Keratinocyte (primary cell): ENCODE results near the gene AIG1. TPM values are rescaled to one million over a fixed set of nuclear protein-coding genes. Genes with fewer than 3 reads are reported as not detected.

Source experiments
- DNase-seq: peaks from one replicate; pipeline ENCODE4 v3.0.0-alpha.2; 2011; ENCODE audit warnings: low read depth, missing footprints, low spot score
- FAIRE-seq: peaks from 2 replicates; lab custom pipeline; 2011; peaks lifted over from hg19 to GRCh38; lab: Jason Lieb, UNC
- H2AFZ ChIP-seq: 2 replicates; pipeline ENCODE4 v1.6.0; 2012; ENCODE audit warnings: low read length, control low read depth, inconsistent platforms; ENCODE audit not compliant: control insufficient read depth
- H3K27ac ChIP-seq: 2 replicates; pipeline ENCODE4 v1.5.1; 2011; ENCODE audit warnings: low read length; ENCODE audit not compliant: control insufficient read depth, insufficient read depth
- H3K27me3 ChIP-seq: 3 replicates; pipeline ENCODE4 v1.6.0; 2011; ENCODE audit warnings: low read length; ENCODE audit not compliant: control insufficient read depth, insufficient read depth; ENCODE audit errors: extremely low read depth
- H3K36me3 ChIP-seq, 2 experiments: 2 replicates in 1 of 2; 3 replicates in 1 of 2; pipeline ENCODE4 v1.5.1; 2011; ENCODE audit warnings: low read length in 2 of 2, mild to moderate bottlenecking in 1 of 2; ENCODE audit not compliant: control insufficient read depth in 2 of 2, insufficient read depth in 2 of 2; ENCODE audit errors: extremely low read depth in 1 of 2
- H3K4me1 ChIP-seq: 3 replicates; pipeline ENCODE4 v1.5.1; 2011; ENCODE audit warnings: low read length; ENCODE audit not compliant: control insufficient read depth, insufficient read depth; ENCODE audit errors: extremely low read depth
- H3K4me2 ChIP-seq: 3 replicates; pipeline ENCODE4 v1.6.0; 2011; ENCODE audit warnings: low read depth, low read length; ENCODE audit not compliant: control insufficient read depth, insufficient read depth; ENCODE audit errors: extremely low read depth
- H3K4me3 ChIP-seq, 3 experiments: fragments of 200-600 bp in 1 of 3; sonication (generic) in 1 of 3; 2 replicates in 2 of 3; 3 replicates in 1 of 3; pipeline ENCODE4 v1.5.1; 2011 to 2016; ENCODE audit warnings: low read length in 3 of 3, mild to moderate bottlenecking in 3 of 3, control low read depth in 2 of 3, inconsistent platforms in 1 of 3, low read depth in 1 of 3, mixed read lengths in 1 of 3, mixed run types in 1 of 3, moderate library complexity in 1 of 3; ENCODE audit not compliant: control insufficient read depth in 2 of 3, insufficient read depth in 2 of 3; ENCODE audit errors: extremely low read depth in 1 of 3
- H3K79me2 ChIP-seq: 2 replicates; pipeline ENCODE4 v1.6.0; 2012; ENCODE audit warnings: low read length; ENCODE audit not compliant: control insufficient read depth, insufficient read depth
- H3K9ac ChIP-seq: 3 replicates; pipeline ENCODE4 v1.6.0; 2011; ENCODE audit warnings: low read length; ENCODE audit not compliant: control insufficient read depth, insufficient read depth; ENCODE audit errors: extremely low read depth
- H3K9me1 ChIP-seq: 3 replicates; pipeline ENCODE4 v1.6.0; 2011; ENCODE audit warnings: low read length; ENCODE audit not compliant: control insufficient read depth, insufficient read depth; ENCODE audit errors: extremely low read depth
- H3K9me3 ChIP-seq: 2 replicates; pipeline ENCODE4 v1.5.1; 2012; ENCODE audit warnings: low read depth, low read length; ENCODE audit not compliant: control insufficient read depth
- H4K20me1 ChIP-seq: 3 replicates; pipeline ENCODE4 v1.6.0; 2011; ENCODE audit warnings: low read length; ENCODE audit not compliant: control insufficient read depth, insufficient read depth; ENCODE audit errors: extremely low read depth
- CTCF ChIP-seq, 3 experiments: IDR thresholded peaks in 1 of 3; conservative IDR thresholded peaks in 1 of 3; optimal IDR thresholded peaks in 1 of 3; 2 replicates in 2 of 3; 3 replicates in 1 of 3; pipeline versions ENCODE3 to v1.5.1; 2011; ENCODE audit warnings: low read length in 3 of 3, mild to moderate bottlenecking in 3 of 3, moderate library complexity in 2 of 3, control low read depth in 1 of 3, inconsistent platforms in 1 of 3; ENCODE audit not compliant: insufficient read depth in 2 of 3; ENCODE audit errors: extremely low read depth in 1 of 3
- EZH2 ChIP-seq: IDR thresholded peaks from one replicate; pipeline ENCODE4 v1.6.1; 2012; ENCODE audit warnings: inconsistent platforms, mild to moderate bottlenecking, low read length, moderate library complexity
- dilution Hi-C: fragments of 300-500 bp; cut with MboI; formaldehyde crosslinking; loops from one replicate; pipeline ENCODE4 v1.7.0; 2020; ENCODE audit warnings: low sequenced_read_pairs; ENCODE audit not compliant: extremely low pct_ligation_motif_present
- polyA plus RNA-seq, 5 experiments: library from polyadenylated mRNA; depleted of rRNA in 3 of 5; stranded (reverse) in 3 of 5; stranded (forward) in 1 of 5; unstranded in 1 of 5; fragments of >200 nt; gene quantifications; 1 replicate in 1 of 5; 2 replicates in 3 of 5; 3 replicates in 1 of 5; pipeline versions ENCODE4 v1.2.1 to v1.2.3, GENCODE V29; 2011 to 2012; ENCODE audit warnings: missing spikeins in 2 of 5, low read depth in 1 of 5, low replicate concordance in 1 of 5

AIG1 gene
- polyA plus RNA-seq, 1 donor (not counting 4 experiments of a cell fraction or from before 2014, with no cell fraction given) = 77.1 TPM

GRCh38 chr6:143179901-143180612 is 119.4 kb downstream of the AIG1 start:
- FAIRE-seq (no peak), DNase-seq (no peak)
- Histone ChIP-seq H4K20me1 (no peaks in the 10 kb centered on the region), H3K4me3 (no peak overlapping the region), H3K27ac (no peak overlapping the region), H2AFZ (no peak overlapping the region), H3K9ac (no peak overlapping the region), H3K79me2 (peaks cover 10% of the 10 kb centered on the region), H3K9me1 (no peaks in the 10 kb centered on the region), H3K4me2 (no peak overlapping the region), H3K4me1 (peaks cover 23% of the 10 kb centered on the region), H3K27me3 (no peaks in the 10 kb centered on the region), H3K36me3 (peaks cover 2 to 7% of the 10 kb centered on the region in 2 experiments), H3K9me3 (no peaks in the 10 kb centered on the region)
- dilution Hi-C loops = no loop called here
- TF ChIP-seq CTCF (optimal IDR thresholded peaks at IDR 0.05 in 1 of 3, IDR thresholded peaks at IDR 0.05 in 1 of 3, conservative IDR thresholded peaks at IDR 0.05 in 1 of 3; ENCODE audit: extremely low read depth in 1 of 3, insufficient read depth in 2 of 3, low read length in 3 of 3) = no peak
- no peak for TF ChIP-seq EZH2

DNA sequence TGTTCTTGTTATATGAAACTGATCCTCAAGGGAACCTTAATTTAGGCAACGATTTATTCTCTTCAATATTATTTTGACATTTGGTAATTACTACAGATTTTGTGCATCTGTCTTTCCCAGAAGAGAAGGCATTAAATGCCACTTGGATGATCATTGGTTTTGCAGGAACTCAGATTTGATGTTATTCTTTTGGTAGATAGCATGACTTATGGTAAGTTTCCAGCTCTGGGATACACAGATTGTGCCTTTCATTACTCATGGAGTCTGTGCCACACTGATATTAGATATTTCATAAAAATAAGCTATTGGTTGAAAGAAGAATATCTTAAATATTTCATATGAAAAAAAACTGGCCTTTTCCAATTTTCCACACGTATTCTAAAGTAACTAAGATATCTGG is 120.1 kb downstream of the AIG1 start:
- Histone ChIP-seq H3K36me3 (peaks cover 4 to 7% of the 10 kb centered on the region in 2 experiments), H3K4me1 (peaks cover 22% of the 10 kb centered on the region), H4K20me1 (no peaks in the 10 kb centered on the region), H3K4me2 (no peak overlapping the region), H2AFZ (no peak overlapping the region), H3K4me3 (no peak overlapping the region), H3K79me2 (peaks cover 10% of the 10 kb centered on the region), H3K9me1 (no peaks in the 10 kb centered on the region), H3K27me3 (no peaks in the 10 kb centered on the region), H3K9me3 (no peaks in the 10 kb centered on the region), H3K27ac (no peak overlapping the region), H3K9ac (no peak overlapping the region)
- DNase-seq = no peak
- dilution Hi-C loops = no loop called here
- no peak for TF ChIP-seq CTCF (optimal IDR thresholded peaks at IDR 0.05 in 1 of 3, IDR thresholded peaks at IDR 0.05 in 1 of 3, conservative IDR thresholded peaks at IDR 0.05 in 1 of 3; ENCODE audit: extremely low read depth in 1 of 3, insufficient read depth in 2 of 3, low read length in 3 of 3)
- no peak for TF ChIP-seq EZH2
- FAIRE-seq = no peak
